ENCODE data around the gene GADD45B. TPM values are rescaled to one million over a fixed set of nuclear protein-coding genes. Genes with fewer than 3 reads are reported as not detected.

Gene GADD45B
- total and polyA plus RNA-seq, 2 of the 4 experiments (the other 2 are of a cell fraction) = 30.1 to 106 TPM

DNA sequence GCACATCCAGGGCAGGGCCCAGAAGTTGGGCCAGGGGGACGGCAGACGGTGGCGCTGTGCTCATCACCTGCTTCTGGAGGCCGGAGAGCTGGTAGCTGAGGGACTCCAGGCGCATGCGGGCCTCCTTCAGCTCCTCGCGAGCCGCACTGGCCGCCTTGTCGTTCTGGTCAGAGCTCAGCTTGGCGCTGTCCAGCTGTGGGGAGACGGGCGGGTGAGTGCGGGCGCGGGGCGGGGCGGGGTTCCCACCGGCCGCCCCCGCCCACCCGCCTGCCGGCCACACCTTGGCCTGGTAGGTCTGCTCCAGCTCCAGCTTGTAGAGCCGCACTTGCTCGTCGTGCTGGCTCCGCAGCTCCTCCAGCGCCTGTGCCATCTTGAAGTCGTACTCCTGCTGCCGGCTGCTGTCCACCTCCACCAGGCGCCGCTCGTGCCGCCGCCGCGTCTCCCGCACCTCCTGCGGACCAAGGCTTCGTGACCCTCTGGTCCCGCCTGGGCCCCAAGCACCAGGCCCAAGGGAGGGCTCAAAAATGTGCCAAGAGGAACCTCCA is 41.1 kb upstream of the GADD45B start:
- dilution Hi-C loops (cut with HindIII; ENCODE audit: low sequenced_read_pairs, unreplicated experiment) (no loop called here), intact Hi-C loops (cut with micrococcal nuclease) (no loop called here), in situ Hi-C loops (cut with MboI; ENCODE audit: low sequenced_read_pairs) (no loop called here)
- Histone ChIP-seq H3K36me3 (ENCODE audit: control insufficient read depth, insufficient read depth, low read length) (peaks cover 43% of the 10 kb centered on the region), H2BK120ac (ENCODE audit: low read depth, low read length) (no peak overlapping the region), H4K91ac (ENCODE audit: insufficient read depth, low read depth, low read length) (no peak overlapping the region), H2AK9ac (replicated peaks; ENCODE audit: low read depth, low read length, poor library complexity) (no peak overlapping the region), H3K9me3 (ENCODE audit: control insufficient read depth, insufficient read depth, low read length) (no peaks in the 10 kb centered on the region), H3K9me1 (ENCODE audit: insufficient read depth, low read length) (no peaks in the 10 kb centered on the region), H4K20me1 (ENCODE audit: insufficient read depth, low read length) (peaks cover 16% of the 10 kb centered on the region), H3K27me3 (ENCODE audit: control insufficient read depth, insufficient read depth, low read length) (no peaks in the 10 kb centered on the region), H3K79me1 (ENCODE audit: low read depth in 1 of 2, low read length in 2 of 2) (peaks cover 18 to 25% of the 10 kb centered on the region in 2 experiments), H2BK5ac (ENCODE audit: low read depth, low read length, poor library complexity, severe bottlenecking) (no peak overlapping the region), H2BK20ac (ENCODE audit: low read depth, low read length) (no peak overlapping the region), H3K23ac (ENCODE audit: low read depth, low read length) (no peak overlapping the region), H2BK15ac (ENCODE audit: low read depth, low read length) (no peak overlapping the region), H2AFZ (replicated peaks; ENCODE audit: low read length, poor library complexity) (no peak overlapping the region), H3K14ac (replicated peaks; ENCODE audit: low read depth, low read length) (no peak overlapping the region), H3K9ac (ENCODE audit: low read depth, low read length) (no peak overlapping the region), H3K56ac (ENCODE audit: extremely low read depth, insufficient read depth, low read length) (no peak overlapping the region), H3K4me3 (ENCODE audit: insufficient read depth, low read depth, low read length) (no peak overlapping the region), H4K5ac (ENCODE audit: low read depth, low read length) (no peak overlapping the region), H3K18ac (ENCODE audit: low read depth, low read length) (no peak overlapping the region), H4K8ac (ENCODE audit: low read depth in 2 of 2, low read length in 2 of 2) (no peak overlapping the region), H2AK5ac (ENCODE audit: low read depth, low read length) (no peak overlapping the region), H3K27ac (ENCODE audit: insufficient read depth, low read length) (no peak overlapping the region), H3K4me1 (ENCODE audit: control insufficient read depth, insufficient read depth, low read length) (no peaks in the 10 kb centered on the region), H3K4me2 (ENCODE audit: low read depth, low read length) (no peak overlapping the region), H3K4ac (ENCODE audit: low read depth, low read length) (no peak overlapping the region)
- BruUV-seq (replicated peaks) = no TSS peak
- CTCF ChIA-PET = no interaction called here
- DNase-seq = no peak
- 99% methylated on average over 14 of the region's 42 CpGs; no CpG with 5 or more reads in 1 of the 2 experiments for WGBS, 2 experiments (ENCODE audit: extremely low coverage in 2 of 2, insufficient read length in 1 of 2)
- no peak for ATAC-seq (ENCODE audit: low read depth)
- POLR2A ChIA-PET (ENCODE audit: unreplicated experiment) = interaction anchor here (0.6 kb wide), 1 partner anchor 15 kb away, joined by 14 read pairs; no protein-coding TSS in a partner anchor
- no peak for TF ChIP-seq MAZ (IDR thresholded peaks at IDR 0.05; ENCODE audit: borderline replicate concordance, low read depth, low read length)
- no peak for TF ChIP-seq SMC3 (IDR thresholded peaks at IDR 0.05; ENCODE audit: low read depth, low read length)
- no peak for TF ChIP-seq USF2 (IDR thresholded peaks at IDR 0.05; ENCODE audit: low read depth, low read length)
- no peak for TF ChIP-seq BHLHE40 (IDR thresholded peaks at IDR 0.05; ENCODE audit: low read depth, low read length)
- TF ChIP-seq MAFK (IDR thresholded peaks at IDR 0.05; ENCODE audit: low read depth, low read length) = no peak

All from IMR-90 (cell line).